ENCODE results near the gene IPCEF1. TPM values are rescaled to one million over a fixed set of nuclear protein-coding genes. Genes with fewer than 3 reads are reported as not detected.

The IPCEF1 gene
- total and polyA plus RNA-seq, 2 of the 8 experiments (the other 6 are each of a cell fraction or from before 2014, with no cell fraction given): 0.41 to 0.78 TPM

- Histone ChIP-seq H3K9ac (replicated peaks in 1 of 4; ENCODE audit: extremely low read depth in 1 of 4, low read depth in 3 of 4, low read length in 3 of 4) (no peak overlapping the region), H2BK120ac (replicated peaks; ENCODE audit: low read depth, low read length) (no peak overlapping the region), H2AFZ (ENCODE audit: low read length) (no peak overlapping the region), H2AK5ac (ENCODE audit: low read depth, low read length) (no peak overlapping the region), H4K8ac (ENCODE audit: extremely low read depth, insufficient read depth, low read length) (no peak overlapping the region), H3K4me3 (ENCODE audit: extremely low read depth in 1 of 4, insufficient read depth in 2 of 4, low read depth in 3 of 4, low read length in 4 of 4) (no peak overlapping the region), H4K5ac (ENCODE audit: insufficient read length, low read depth, low read length) (no peak overlapping the region), H3K9me3 (ENCODE audit: insufficient read depth in 2 of 2, low read depth in 1 of 2, low read length in 1 of 2) (no peaks in the 10 kb centered on the region), H3K56ac (replicated peaks; ENCODE audit: insufficient read length, low read depth, low read length) (no peak overlapping the region), H4K20me1 (replicated peaks in 1 of 2; ENCODE audit: control insufficient read depth in 1 of 2, insufficient read depth in 2 of 2, low read length in 2 of 2) (no peaks in the 10 kb centered on the region), H3K27ac (ENCODE audit: low read depth, low read length) (no peak overlapping the region), H2BK20ac (ENCODE audit: low read length) (no peak overlapping the region), H2BK5ac (ENCODE audit: low read depth, low read length) (no peak overlapping the region), H4K91ac (replicated peaks; ENCODE audit: insufficient read length, low read length) (no peak overlapping the region), H3K4me2 (ENCODE audit: insufficient read depth in 1 of 2, low read depth in 2 of 2, low read length in 2 of 2) (no peak overlapping the region), H3K23me2 (ENCODE audit: low read depth, low read length) (no peaks in the 10 kb centered on the region), H3K18ac (ENCODE audit: extremely low read depth, low read length) (no peak overlapping the region), H3K23ac (ENCODE audit: insufficient read length) (no peak overlapping the region), H2BK12ac (ENCODE audit: low read depth, low read length) (no peak overlapping the region), H3K4me1 (replicated peaks in 1 of 4; ENCODE audit: control insufficient read depth in 3 of 4, insufficient read depth in 4 of 4, low read length in 3 of 4) (0 out of 7 replicates have a peak, but pooled peaks cover 0 to 3% (median 0%) of the 10 kb centered on the region in 4 experiments), H2BK15ac (ENCODE audit: low read length) (no peak overlapping the region), H3K79me1 (ENCODE audit: low read depth, low read length) (no peaks in the 10 kb centered on the region), H3K79me2 (ENCODE audit: control insufficient read depth in 1 of 2, insufficient read depth in 2 of 2, low read length in 2 of 2) (no peaks in the 10 kb centered on the region), H3K14ac (ENCODE audit: insufficient read length) (no peak overlapping the region), H3K27me3 (replicated peaks in 1 of 4; ENCODE audit: control insufficient read depth in 3 of 4, extremely low read depth in 1 of 4, insufficient read depth in 3 of 4, low read length in 3 of 4) (no peaks in the 10 kb centered on the region), H3K4ac (replicated peaks; ENCODE audit: insufficient read length, low read depth, low read length) (no peak overlapping the region), H3K36me3 (ENCODE audit: control insufficient read depth in 2 of 4, insufficient read depth in 4 of 4, low read length in 3 of 4) (no peaks in the 10 kb centered on the region)
- no peak for FAIRE-seq
- DNase-seq (ENCODE audit: low read depth in 1 of 2, low spot score in 2 of 2): no peak
- WGBS, 2 experiments (ENCODE audit: extremely low coverage in 1 of 2, insufficient coverage in 1 of 2, insufficient read length in 1 of 2, insufficient replicate concordance in 2 of 2, low coverage in 1 of 2, low lambda C conversion rate in 2 of 2, missing lambda C conversion rate in 1 of 2): 96% methylated on average over 3 of the region's 3 CpGs; no CpG with 5 or more reads in 1 of the 2 experiments
- POLR2A ChIA-PET (ENCODE audit: partially characterized antibody): no interaction called here
- CTCF ChIA-PET (ENCODE audit: partially characterized antibody): no interaction called here
- TF ChIP-seq RXRA (IDR thresholded peaks at IDR 0.05; ENCODE audit: insufficient read depth, low read depth, low read length): no peak
- TF ChIP-seq FOSL1 (IDR thresholded peaks at IDR 0.05; ENCODE audit: insufficient read depth, low read depth, low read length): no peak
- no peak for TF ChIP-seq CREB1 (IDR thresholded peaks at IDR 0.05)
- no peak for TF ChIP-seq EZH2 (IDR thresholded peaks at IDR 0.05; ENCODE audit: low read depth, low read length, severe bottlenecking)
- no peak for TF ChIP-seq SP2 (IDR thresholded peaks at IDR 0.05; ENCODE audit: low read length)
- TF ChIP-seq MAFK (IDR thresholded peaks at IDR 0.05; ENCODE audit: low read depth, low read length): no peak
- no peak for TF ChIP-seq BRCA1 (IDR thresholded peaks at IDR 0.05; ENCODE audit: low read depth, low read length)
- no peak for TF ChIP-seq TBP (IDR thresholded peaks at IDR 0.05; ENCODE audit: low read depth, low read length)
- no peak for TF ChIP-seq E2F6 (IDR thresholded peaks at IDR 0.05)
- no peak for TF ChIP-seq SUZ12 (IDR thresholded peaks at IDR 0.05; ENCODE audit: low read length)
- TF ChIP-seq CBX8 (IDR thresholded peaks at IDR 0.05; ENCODE audit: borderline replicate concordance, low read depth, low read length): no peak
- no peak for TF ChIP-seq KDM4A (IDR thresholded peaks at IDR 0.05; ENCODE audit: low read depth, low read length, severe bottlenecking)
- no peak for TF ChIP-seq SRF (IDR thresholded peaks at IDR 0.05; ENCODE audit: low read depth, low read length)
- no peak for TF ChIP-seq POLR2AphosphoS5 (IDR thresholded peaks at IDR 0.05; ENCODE audit: low read depth, low read length)
- no peak for TF ChIP-seq TEAD4 (IDR thresholded peaks at IDR 0.05; ENCODE audit: low read depth, low read length)
Measured at GRCh38 chr6:154379585-154379984, 23.0 kb upstream of the IPCEF1 start.
